Left renal cortex interstitium (tissue), 4 donors: ENCODE measurements around the gene CCDC82. TPM values are rescaled to one million over a fixed set of nuclear protein-coding genes. Genes with fewer than 3 reads are reported as not detected.

Experiments
- DNase-seq, 4 donors: peaks; one replicate each; pipeline ENCODE4 v3.0.0-alpha.2; 2013; ENCODE audit warnings: low read depth in 4 of 4, low spot score in 2 of 4, missing footprints in 1 of 4
- polyA plus RNA-seq, 4 donors: library from polyadenylated mRNA; unstranded; fragments of 120-200 nt; gene quantifications; one replicate each; pipeline ENCODE4 v1.2.1, GENCODE V29; 2013; ENCODE audit not compliant: insufficient read length in 4 of 4

Gene CCDC82
- polyA plus RNA-seq, 4 donors: 38.3 to 59.6 (median 51.2) TPM

- DNase-seq: no peak
Observed at GRCh38 chr11:96331699-96332116, 58.0 kb downstream of the CCDC82 start.

- no peak for DNase-seq
Observed at GRCh38 chr11:96330511-96330859, 59.2 kb downstream of the CCDC82 start.

DNA sequence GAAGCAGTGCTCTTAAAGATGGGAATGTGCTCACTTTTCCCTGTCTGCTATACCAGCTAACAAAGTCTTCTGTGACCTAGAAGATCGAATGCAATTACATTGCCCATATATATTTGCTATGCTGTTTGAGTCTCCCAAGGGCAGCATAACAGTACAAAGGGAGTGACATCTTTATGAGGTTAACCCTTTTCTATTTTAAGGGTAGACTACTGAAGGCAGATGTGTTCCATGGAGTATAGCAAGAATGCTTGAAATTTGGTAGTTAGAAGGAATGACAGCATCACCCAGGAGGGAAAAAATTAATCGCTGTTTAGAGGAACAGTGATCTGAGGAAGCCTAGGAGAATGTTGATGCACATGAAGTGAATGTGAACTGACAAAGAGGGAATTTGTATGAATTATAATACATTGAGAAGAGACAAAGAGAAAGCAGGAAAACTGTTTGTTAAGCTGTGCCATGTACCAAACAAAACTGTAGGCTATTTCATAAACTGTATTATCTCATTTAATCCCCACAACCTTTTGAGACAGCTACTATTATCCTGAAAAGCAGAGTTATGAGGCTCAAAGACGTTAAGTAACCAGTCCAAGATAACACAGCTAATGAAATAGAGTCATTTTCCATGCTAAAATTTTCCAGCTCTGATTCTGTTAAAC, 59.7 kb downstream of the CCDC82 start:
- no peak for DNase-seq

GRCh38 chr11:96329419-96329818, 60.3 kb downstream of the CCDC82 start:
- no peak for DNase-seq

- DNase-seq: no peak
Observed at GRCh38 chr11:96328395-96329010, 61.2 kb downstream of the CCDC82 start.

GRCh38 chr11:96326959-96327358, 62.8 kb downstream of the CCDC82 start:
- no peak for DNase-seq

- no peak for DNase-seq
Observed at GRCh38 chr11:96324912-96325311, 64.8 kb downstream of the CCDC82 start.

GRCh38 chr11:96323642-96323985, 66.1 kb downstream of the CCDC82 start:
- no peak for DNase-seq

DNA sequence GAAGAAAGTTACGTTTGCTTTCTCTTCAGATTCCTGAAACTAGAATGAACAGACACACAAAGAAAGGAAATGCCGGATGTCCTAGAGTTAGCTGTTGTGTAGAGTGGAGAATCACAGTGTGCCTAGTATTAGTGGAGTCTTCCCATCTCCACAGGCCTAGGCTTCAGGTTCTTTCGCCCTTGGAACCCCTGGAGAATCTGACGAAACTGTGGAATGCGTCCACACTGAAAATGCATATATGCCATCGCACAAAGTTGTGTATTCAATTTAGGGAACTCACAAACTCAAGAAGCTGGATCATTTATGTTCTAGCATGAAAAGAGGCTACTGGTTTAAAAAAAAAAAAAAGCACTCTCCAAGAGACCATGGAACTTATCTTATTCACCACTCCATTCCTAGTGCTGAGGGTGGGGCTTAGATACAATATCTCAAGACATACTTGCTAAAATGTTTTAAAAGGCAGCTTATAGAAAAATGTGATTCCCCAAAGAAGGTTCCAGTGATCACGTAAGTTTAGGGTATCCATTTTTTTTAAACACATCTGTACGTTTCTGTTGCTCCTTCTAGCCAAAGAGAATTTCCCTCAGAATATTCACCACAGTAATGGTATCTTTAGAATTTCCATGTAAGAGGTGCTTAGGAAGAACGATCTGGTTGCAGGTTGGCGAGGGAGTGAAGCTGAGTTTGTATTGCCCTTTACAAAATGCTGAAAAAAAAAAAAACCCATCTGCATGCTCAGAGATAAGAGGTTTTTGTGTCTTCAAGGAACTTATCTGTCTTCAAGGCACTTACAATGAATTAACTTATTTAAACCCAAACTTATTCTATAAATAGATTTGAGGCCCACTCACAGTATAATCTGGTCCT, 66.7 kb downstream of the CCDC82 start:
- DNase-seq: no peak

- DNase-seq: no peak
Observed at GRCh38 chr11:96321091-96321490, 68.6 kb downstream of the CCDC82 start.

DNA sequence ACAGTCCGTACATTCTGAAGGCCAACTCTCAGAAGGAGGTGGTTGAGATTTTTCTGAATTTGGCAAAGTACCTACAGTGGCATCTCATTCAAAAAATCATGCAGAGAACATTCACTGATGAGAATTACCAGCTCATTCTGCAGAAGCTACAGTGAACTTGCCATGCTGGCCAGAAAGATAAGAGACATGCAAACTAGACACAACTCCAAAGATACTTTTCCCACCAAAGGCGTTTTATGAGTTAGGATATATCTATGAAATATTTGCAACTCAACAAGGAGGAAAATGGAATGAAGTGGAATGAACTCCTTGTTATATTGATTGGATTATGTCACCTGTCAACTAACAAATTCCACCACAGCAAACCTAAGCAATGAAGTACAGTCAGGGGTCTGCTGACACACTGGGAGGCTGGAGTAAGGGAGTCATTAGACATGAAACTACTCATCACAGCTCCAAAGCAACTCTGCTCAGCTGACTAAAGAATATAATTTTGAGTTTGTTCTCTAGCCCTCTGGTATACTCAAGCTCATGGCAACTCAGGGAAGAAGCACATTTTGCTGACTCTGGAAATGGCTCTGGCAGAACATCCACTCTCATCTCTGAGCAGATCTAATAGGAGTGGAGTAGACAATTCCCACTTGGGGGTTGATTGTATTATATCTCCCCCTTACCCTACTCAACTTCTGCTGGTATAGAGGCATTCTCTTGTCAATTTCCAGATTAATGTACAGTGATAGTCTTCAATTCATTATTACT, 69.6 kb downstream of the CCDC82 start:
- DNase-seq: no peak

- no peak for DNase-seq
Observed at GRCh38 chr11:96318850-96319249, 70.9 kb downstream of the CCDC82 start.

GRCh38 chr11:96318399-96318798, 71.3 kb downstream of the CCDC82 start:
- DNase-seq: no peak

DNA sequence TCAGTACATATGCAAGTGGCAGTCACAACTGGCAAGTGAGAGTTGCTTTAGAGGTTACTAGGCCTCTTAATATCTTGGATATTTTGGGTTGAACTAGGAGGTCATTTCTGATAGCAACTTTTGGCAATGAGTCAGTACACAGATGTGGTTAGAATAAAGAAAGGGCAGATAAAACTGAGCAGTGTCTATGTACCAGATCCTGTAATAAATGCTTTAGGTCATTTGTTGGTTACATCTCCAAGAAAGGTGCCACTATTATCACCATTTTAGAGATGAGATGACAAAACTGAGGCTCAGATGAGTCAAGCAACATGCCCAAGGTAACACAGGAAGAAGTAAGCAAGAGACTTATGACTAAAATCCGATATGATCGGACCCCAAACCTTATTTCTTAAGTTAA, 71.7 kb downstream of the CCDC82 start:
- no peak for DNase-seq

- DNase-seq: no peak
Observed at GRCh38 chr11:96317571-96317970, 72.1 kb downstream of the CCDC82 start.

DNA sequence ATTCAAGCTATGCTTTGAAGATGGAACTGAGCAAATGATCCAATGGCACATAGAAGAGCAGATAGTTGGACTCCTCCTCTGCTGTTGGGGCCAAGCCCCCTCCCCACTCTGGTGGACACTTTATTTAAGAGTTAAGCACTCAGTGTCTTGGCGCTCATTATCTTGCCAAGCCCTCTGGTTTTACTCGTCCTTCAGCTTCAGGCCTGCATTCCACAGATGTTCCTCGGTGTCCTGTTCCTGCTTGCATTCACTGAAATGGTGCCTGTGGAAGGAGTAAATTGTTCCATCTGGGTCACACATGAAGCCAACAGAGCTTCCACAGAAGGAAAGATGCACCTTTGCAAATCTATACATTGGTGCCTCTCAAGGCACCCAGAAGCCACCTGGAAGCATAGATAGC, 72.8 kb downstream of the CCDC82 start:
- no peak for DNase-seq

GRCh38 chr11:96315476-96315875, 74.2 kb downstream of the CCDC82 start:
- no peak for DNase-seq

- no peak for DNase-seq
Observed at GRCh38 chr11:96314326-96315020, 75.2 kb downstream of the CCDC82 start.

DNA sequence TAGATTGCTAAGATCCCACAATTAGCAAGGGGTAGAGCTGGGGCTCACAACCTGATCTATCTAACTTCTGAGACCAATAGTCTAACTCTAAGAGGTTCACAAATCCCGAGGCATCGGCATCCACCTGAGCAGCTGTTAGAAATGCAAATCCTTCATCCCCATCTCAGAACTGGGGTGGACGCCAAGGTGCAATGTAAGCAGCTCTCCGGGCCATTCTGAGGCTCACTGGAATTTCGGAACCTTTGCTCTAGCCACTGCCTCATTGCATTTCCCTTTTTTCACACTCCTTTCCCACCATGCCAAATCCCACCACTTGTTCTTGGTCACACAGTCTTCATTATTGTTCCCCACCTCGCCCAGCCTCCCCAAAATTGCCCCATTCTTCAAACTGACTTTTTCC, 76.5 kb downstream of the CCDC82 start:
- DNase-seq: no peak

DNA sequence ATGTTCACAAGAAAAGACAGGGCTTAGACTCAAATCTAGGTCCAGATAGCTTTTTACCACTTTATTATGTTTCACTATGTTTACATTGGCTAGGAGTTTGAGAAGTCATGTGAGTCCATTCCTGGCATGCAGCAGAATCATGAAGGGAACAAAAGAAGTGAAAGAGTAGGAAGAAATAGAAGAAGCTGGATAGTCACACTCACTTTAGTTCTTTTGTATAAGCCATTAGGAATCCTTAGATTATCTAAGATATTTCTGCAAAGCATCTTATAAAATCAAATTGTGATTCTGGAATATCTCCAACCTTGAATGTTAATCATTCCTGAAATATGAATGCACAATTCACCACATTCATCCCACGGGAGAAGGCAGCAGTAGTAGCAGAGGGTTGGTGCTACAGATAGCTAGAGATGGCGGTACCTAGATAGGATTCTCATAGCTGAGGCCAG, 78.6 kb downstream of the CCDC82 start:
- DNase-seq: no peak
